Measurements from ENCODE around the gene SEMA4A. TPM values are rescaled to one million over a fixed set of nuclear protein-coding genes. Genes with fewer than 3 reads are reported as not detected.

The SEMA4A gene
- total RNA-seq, 1 donor from 2014 or later: 0.66 TPM

DNA sequence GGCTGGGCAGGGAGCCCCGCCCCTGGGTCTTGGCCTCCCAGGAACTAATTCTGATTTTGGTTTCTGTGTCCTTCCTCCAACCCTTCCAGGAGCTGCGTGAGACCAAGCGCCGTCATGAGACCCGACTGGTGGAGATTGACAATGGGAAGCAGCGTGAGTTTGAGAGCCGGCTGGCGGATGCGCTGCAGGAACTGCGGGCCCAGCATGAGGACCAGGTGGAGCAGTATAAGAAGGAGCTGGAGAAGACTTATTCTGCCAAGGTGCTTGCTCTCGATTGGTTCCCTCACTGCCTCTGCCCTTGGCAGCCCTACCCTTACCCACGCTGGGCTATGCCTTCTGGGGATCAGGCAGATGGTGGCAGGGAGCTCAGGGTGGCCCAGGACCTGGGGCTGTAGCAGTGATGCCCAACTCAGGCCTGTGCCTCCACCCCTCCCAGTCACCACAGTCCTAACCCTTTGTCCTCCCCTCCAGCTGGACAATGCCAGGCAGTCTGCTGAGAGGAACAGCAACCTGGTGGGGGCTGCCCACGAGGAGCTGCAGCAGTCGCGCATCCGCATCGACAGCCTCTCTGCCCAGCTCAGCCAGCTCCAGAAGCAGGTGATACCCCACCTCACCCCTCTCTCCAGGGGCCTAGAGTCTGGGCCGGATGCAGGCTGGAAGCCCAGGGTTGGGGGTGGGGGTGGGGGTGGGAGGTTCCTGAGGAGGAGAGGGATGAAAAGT is 18.5 kb upstream of the SEMA4A start:
- H4K20me1 ChIP-seq (ENCODE audit: insufficient read depth, low read length): peaks cover 82% of the 10 kb centered on the region
- TF ChIP-seq, protein P1, sequence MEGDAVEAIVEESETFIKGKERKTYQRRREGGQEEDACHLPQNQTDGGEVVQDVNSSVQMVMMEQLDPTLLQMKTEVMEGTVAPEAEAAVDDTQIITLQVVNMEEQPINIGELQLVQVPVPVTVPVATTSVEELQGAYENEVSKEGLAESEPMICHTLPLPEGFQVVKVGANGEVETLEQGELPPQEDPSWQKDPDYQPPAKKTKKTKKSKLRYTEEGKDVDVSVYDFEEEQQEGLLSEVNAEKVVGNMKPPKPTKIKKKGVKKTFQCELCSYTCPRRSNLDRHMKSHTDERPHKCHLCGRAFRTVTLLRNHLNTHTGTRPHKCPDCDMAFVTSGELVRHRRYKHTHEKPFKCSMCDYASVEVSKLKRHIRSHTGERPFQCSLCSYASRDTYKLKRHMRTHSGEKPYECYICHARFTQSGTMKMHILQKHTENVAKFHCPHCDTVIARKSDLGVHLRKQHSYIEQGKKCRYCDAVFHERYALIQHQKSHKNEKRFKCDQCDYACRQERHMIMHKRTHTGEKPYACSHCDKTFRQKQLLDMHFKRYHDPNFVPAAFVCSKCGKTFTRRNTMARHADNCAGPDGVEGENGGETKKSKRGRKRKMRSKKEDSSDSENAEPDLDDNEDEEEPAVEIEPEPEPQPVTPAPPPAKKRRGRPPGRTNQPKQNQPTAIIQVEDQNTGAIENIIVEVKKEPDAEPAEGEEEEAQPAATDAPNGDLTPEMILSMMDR (IDR thresholded peaks at IDR 0.05; ENCODE audit: insufficient read depth, low read depth, low read length): no peak
- TF ChIP-seq EZH2 (IDR thresholded peaks at IDR 0.05; ENCODE audit: insufficient read depth, low read length): no peak
- H3K4me1 ChIP-seq (ENCODE audit: insufficient read depth, low read length): peaks cover 8% of the 10 kb centered on the region
- no peak overlapping the region for H3K4me3 Mint-ChIP-seq (ENCODE audit: unreplicated experiment)
- peaks cover 5% of the 10 kb centered on the region for H3K4me1 Mint-ChIP-seq (ENCODE audit: low read depth, unreplicated experiment)
- peaks cover 5% of the 10 kb centered on the region for H3K36me3 Mint-ChIP-seq (ENCODE audit: low read depth, unreplicated experiment)
- H3K4me3 ChIP-seq (ENCODE audit: insufficient read depth, low read depth, low read length): no peak overlapping the region
- H3K9ac ChIP-seq (ENCODE audit: low read length): no peak overlapping the region
- H3K27me3 Mint-ChIP-seq (ENCODE audit: low read depth, unreplicated experiment): no peaks in the 10 kb centered on the region
- no peak for FAIRE-seq
- no peak overlapping the region for H2AFZ ChIP-seq (ENCODE audit: low read depth, low read length)
- H3K27ac ChIP-seq (ENCODE audit: low read depth, low read length): no peak overlapping the region
- H3K9me3 ChIP-seq (ENCODE audit: insufficient read depth, low read depth, low read length): no peaks in the 10 kb centered on the region
- H3K36me3 ChIP-seq (ENCODE audit: insufficient read depth, low read length): peaks cover 60% of the 10 kb centered on the region
- no peaks in the 10 kb centered on the region for H3K27me3 ChIP-seq (ENCODE audit: insufficient read depth, low read length)
- no peak for DNase-seq (ENCODE audit: low read depth)
- peaks cover 65% of the 10 kb centered on the region for H3K79me2 ChIP-seq (ENCODE audit: insufficient read depth, low read length)
- H3K9me3 Mint-ChIP-seq (ENCODE audit: unreplicated experiment): no peaks in the 10 kb centered on the region
- H3K27ac Mint-ChIP-seq (ENCODE audit: unreplicated experiment): no peak overlapping the region
- H3K4me2 ChIP-seq (ENCODE audit: low read length): no peak overlapping the region

DNA sequence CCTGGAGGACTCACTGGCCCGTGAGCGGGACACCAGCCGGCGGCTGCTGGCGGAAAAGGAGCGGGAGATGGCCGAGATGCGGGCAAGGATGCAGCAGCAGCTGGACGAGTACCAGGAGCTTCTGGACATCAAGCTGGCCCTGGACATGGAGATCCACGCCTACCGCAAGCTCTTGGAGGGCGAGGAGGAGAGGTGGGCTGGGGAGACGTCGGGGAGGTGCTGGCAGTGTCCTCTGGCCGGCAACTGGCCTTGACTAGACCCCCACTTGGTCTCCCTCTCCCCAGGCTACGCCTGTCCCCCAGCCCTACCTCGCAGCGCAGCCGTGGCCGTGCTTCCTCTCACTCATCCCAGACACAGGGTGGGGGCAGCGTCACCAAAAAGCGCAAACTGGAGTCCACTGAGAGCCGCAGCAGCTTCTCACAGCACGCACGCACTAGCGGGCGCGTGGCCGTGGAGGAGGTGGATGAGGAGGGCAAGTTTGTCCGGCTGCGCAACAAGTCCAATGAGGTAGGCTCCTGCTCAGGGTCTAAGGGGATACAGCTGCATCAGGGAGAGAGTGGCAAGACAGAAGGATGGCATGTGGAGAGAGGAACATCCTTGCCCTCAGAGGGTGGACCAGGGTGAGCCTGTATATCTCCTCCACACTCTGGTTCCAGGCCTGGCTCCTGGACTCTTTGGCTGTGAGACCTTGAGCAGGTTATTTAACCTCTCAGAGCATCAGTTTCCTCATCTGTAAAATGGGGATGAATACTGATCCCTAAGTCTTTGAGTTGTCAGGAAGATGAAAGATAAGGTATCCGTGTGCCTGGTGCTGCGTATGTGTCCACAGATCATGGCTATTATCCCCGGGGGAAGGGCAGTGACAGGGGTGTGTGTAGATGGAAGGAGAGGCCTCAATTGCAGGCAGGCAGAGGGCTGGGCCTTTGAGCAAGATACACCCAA is 17.2 kb upstream of the SEMA4A start:
- Histone ChIP-seq H3K9me3 (ENCODE audit: insufficient read depth, low read depth, low read length) (no peaks in the 10 kb centered on the region), H3K9ac (ENCODE audit: low read length) (no peak overlapping the region), H2AFZ (ENCODE audit: low read depth, low read length) (no peak overlapping the region), H3K79me2 (ENCODE audit: insufficient read depth, low read length) (peaks cover 53% of the 10 kb centered on the region), H4K20me1 (ENCODE audit: insufficient read depth, low read length) (peaks cover 89% of the 10 kb centered on the region), H3K36me3 (ENCODE audit: insufficient read depth, low read length) (peaks cover 66% of the 10 kb centered on the region), H3K27ac (ENCODE audit: low read depth, low read length) (no peak overlapping the region), H3K4me2 (ENCODE audit: low read length) (no peak overlapping the region), H3K27me3 (ENCODE audit: insufficient read depth, low read length) (no peaks in the 10 kb centered on the region), H3K4me1 (ENCODE audit: insufficient read depth, low read length) (no peaks in the 10 kb centered on the region), H3K4me3 (ENCODE audit: insufficient read depth, low read depth, low read length) (no peak overlapping the region)
- H3K4me1 Mint-ChIP-seq (ENCODE audit: low read depth, unreplicated experiment): peaks cover 1% of the 10 kb centered on the region
- H3K27me3 Mint-ChIP-seq (ENCODE audit: low read depth, unreplicated experiment): no peaks in the 10 kb centered on the region
- no peaks in the 10 kb centered on the region for H3K9me3 Mint-ChIP-seq (ENCODE audit: unreplicated experiment)
- DNase-seq (ENCODE audit: low read depth) (no peak), FAIRE-seq (no peak)
- H3K36me3 Mint-ChIP-seq (ENCODE audit: low read depth, unreplicated experiment): peaks cover 9% of the 10 kb centered on the region
- TF ChIP-seq, protein P1 (IDR thresholded peaks at IDR 0.05; ENCODE audit: insufficient read depth, low read depth, low read length): no peak
- TF ChIP-seq EZH2 (IDR thresholded peaks at IDR 0.05; ENCODE audit: insufficient read depth, low read length): no peak
- no peak overlapping the region for H3K4me3 Mint-ChIP-seq (ENCODE audit: unreplicated experiment)
- peak overlapping the region; percentile 18 for H3K27ac Mint-ChIP-seq (ENCODE audit: unreplicated experiment)

Data from astrocyte (in vitro differentiated cells and primary cell).